Measurements from ENCODE around the gene IVL. TPM values are rescaled to one million over a fixed set of nuclear protein-coding genes. Genes with fewer than 3 reads are reported as not detected.
A peak's percentile ranks its signal among the peaks of the same experiment; 100 is the strongest.

The IVL gene
- total RNA-seq, 1 donor from 2014 or later = 169 TPM

GRCh38 chr1:152864443-152864842 lies 43.9 kb upstream of the IVL start:
- Histone ChIP-seq H3K9me3 (no peaks in the 10 kb centered on the region), H3K4me3 (no peak overlapping the region), H3K36me3 (no peaks in the 10 kb centered on the region), H3K27ac (no peak overlapping the region), H3K27me3 (no peaks in the 10 kb centered on the region), H3K4me1 (no peaks in the 10 kb centered on the region)
- intact Hi-C loops (cut with DNase I) = no loop called here
- TF ChIP-seq POLR2A (IDR thresholded peaks at IDR 0.05) (no peak), CTCF (IDR thresholded peaks at IDR 0.05) (no peak), POLR2AphosphoS5 (IDR thresholded peaks at IDR 0.05; ENCODE audit: insufficient read depth in 1 of 2, low read depth in 1 of 2) (no peak)
- DNase-seq (ENCODE audit: extremely low spot score in 2 of 2) = no peak

GRCh38 chr1:152866321-152866720 lies 42.0 kb upstream of the IVL start:
- Histone ChIP-seq H3K27me3 (no peaks in the 10 kb centered on the region), H3K4me1 (no peaks in the 10 kb centered on the region), H3K4me3 (no peak overlapping the region), H3K36me3 (no peaks in the 10 kb centered on the region), H3K9me3 (no peaks in the 10 kb centered on the region), H3K27ac (no peak overlapping the region)
- DNase-seq (ENCODE audit: extremely low spot score in 2 of 2) = no peak
- intact Hi-C loops (cut with DNase I) = no loop called here
- TF ChIP-seq CTCF (IDR thresholded peaks at IDR 0.05) (no peak), POLR2AphosphoS5 (IDR thresholded peaks at IDR 0.05; ENCODE audit: insufficient read depth in 1 of 2, low read depth in 1 of 2) (no peak), POLR2A (IDR thresholded peaks at IDR 0.05) (no peak)

GRCh38 chr1:152869808-152870419 lies 38.4 kb upstream of the IVL start:
- no peaks in the 10 kb centered on the region for H3K4me1 ChIP-seq
- DNase-seq (ENCODE audit: extremely low spot score in 2 of 2) = no peak
- intact Hi-C loops (cut with DNase I) = no loop called here
- no peak overlapping the region for H3K4me3 ChIP-seq
- no peaks in the 10 kb centered on the region for H3K9me3 ChIP-seq
- H3K36me3 ChIP-seq = no peaks in the 10 kb centered on the region
- no peak overlapping the region for H3K27ac ChIP-seq
- TF ChIP-seq CTCF (IDR thresholded peaks at IDR 0.05) (peak; percentile 36 to 44 (median 44)), POLR2AphosphoS5 (IDR thresholded peaks at IDR 0.05; ENCODE audit: insufficient read depth in 1 of 2, low read depth in 1 of 2) (no peak)
- H3K27me3 ChIP-seq = no peaks in the 10 kb centered on the region

GRCh38 chr1:152870831-152871730 lies 37.3 kb upstream of the IVL start:
- Histone ChIP-seq H3K4me1 (no peaks in the 10 kb centered on the region), H3K27ac (no peak overlapping the region), H3K27me3 (no peaks in the 10 kb centered on the region), H3K9me3 (no peaks in the 10 kb centered on the region), H3K36me3 (no peaks in the 10 kb centered on the region), H3K4me3 (no peak overlapping the region)
- DNase-seq (ENCODE audit: extremely low spot score in 2 of 2) = no peak
- intact Hi-C loops (cut with DNase I) = no loop called here
- no peak for TF ChIP-seq CTCF (IDR thresholded peaks at IDR 0.05)
- TF ChIP-seq POLR2AphosphoS5 (IDR thresholded peaks at IDR 0.05; ENCODE audit: insufficient read depth in 1 of 2, low read depth in 1 of 2) = no peak
- TF ChIP-seq POLR2A (IDR thresholded peaks at IDR 0.05) = no peak

GRCh38 chr1:152871731-152872126 lies 36.6 kb upstream of the IVL start:
- Histone ChIP-seq H3K4me3 (no peak overlapping the region), H3K27me3 (no peaks in the 10 kb centered on the region), H3K36me3 (no peaks in the 10 kb centered on the region), H3K9me3 (no peaks in the 10 kb centered on the region), H3K27ac (no peak overlapping the region), H3K4me1 (no peaks in the 10 kb centered on the region)
- intact Hi-C loops (cut with DNase I) = no loop called here
- TF ChIP-seq POLR2AphosphoS5 (IDR thresholded peaks at IDR 0.05; ENCODE audit: insufficient read depth in 1 of 2, low read depth in 1 of 2) (no peak), POLR2A (IDR thresholded peaks at IDR 0.05) (no peak), CTCF (IDR thresholded peaks at IDR 0.05) (no peak)
- no peak for DNase-seq (ENCODE audit: extremely low spot score in 2 of 2)

Data from vagina (tissue), 2 donors.